GM18519 (cell line): ENCODE results near the gene POP4.

Source experiments
- ATAC-seq: cut with Tn5 transposase; IDR thresholded peaks from one replicate; pipeline ENCODE4 v1.9.1; 2021; ENCODE audit warnings: mild to moderate bottlenecking, moderate library complexity; ENCODE audit not compliant: unreplicated experiment, low FRiP score

The POP4 gene

GRCh38 chr19:29660835-29661234 lies 54.8 kb downstream of the POP4 start:
- ATAC-seq: no peak

- ATAC-seq: no peak
Measured at GRCh38 chr19:29662278-29662603, 56.2 kb downstream of the POP4 start.

GRCh38 chr19:29662604-29663404 lies 56.7 kb downstream of the POP4 start:
- no peak for ATAC-seq

- ATAC-seq: no peak
Measured at GRCh38 chr19:29663861-29664752, 58.0 kb downstream of the POP4 start.

GRCh38 chr19:29664753-29665214 lies 58.7 kb downstream of the POP4 start:
- no peak for ATAC-seq

- peak; percentile 76 for ATAC-seq
Measured at GRCh38 chr19:29665215-29665825, 59.2 kb downstream of the POP4 start, which contains the start of gene PLEKHF1. Gene PLEKHF1 (plus strand): TSS chr19:29665461. CDS start chr19:29673840, 8,379 bp downstream.

- no peak for ATAC-seq
Measured at GRCh38 chr19:29665826-29666577, 59.9 kb downstream of the POP4 start.
